VCaP (cell line): Measurements from ENCODE around the gene CLDN22.

Experiments used
- H3K27ac ChIP-seq: fragments of 450-650 bp; 2 replicates; pipeline ENCODE4 v1.5.1; 2017
- TF ChIP-seq, protein P1 (sequence below): fragments of 450-650 bp; conservative IDR thresholded peaks from 2 replicates; pipeline ENCODE4 v1.5.1; 2017; ENCODE audit warnings: mild to moderate bottlenecking, moderate library complexity

Gene CLDN22

DNA sequence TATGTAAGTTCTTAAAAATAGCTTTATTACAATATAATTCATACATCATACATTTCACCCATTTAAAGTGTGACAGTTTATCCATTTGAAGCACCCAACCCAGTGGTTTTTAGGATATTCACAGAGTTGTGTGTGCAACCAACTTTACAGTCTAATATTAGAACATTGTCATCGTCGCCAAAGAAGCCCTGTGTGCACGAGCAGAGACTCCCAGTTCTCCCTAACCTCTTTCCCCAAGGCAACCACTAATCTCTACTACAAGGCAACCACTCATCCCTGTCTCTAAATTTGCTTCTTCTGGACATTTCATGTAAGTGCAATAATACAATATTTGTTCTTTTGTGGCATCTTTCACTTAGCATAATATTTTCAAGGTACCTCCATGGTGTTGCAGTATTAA is 47.7 kb downstream of the CLDN22 start:
- H3K27ac ChIP-seq: no peak overlapping the region
- TF ChIP-seq, protein P1, sequence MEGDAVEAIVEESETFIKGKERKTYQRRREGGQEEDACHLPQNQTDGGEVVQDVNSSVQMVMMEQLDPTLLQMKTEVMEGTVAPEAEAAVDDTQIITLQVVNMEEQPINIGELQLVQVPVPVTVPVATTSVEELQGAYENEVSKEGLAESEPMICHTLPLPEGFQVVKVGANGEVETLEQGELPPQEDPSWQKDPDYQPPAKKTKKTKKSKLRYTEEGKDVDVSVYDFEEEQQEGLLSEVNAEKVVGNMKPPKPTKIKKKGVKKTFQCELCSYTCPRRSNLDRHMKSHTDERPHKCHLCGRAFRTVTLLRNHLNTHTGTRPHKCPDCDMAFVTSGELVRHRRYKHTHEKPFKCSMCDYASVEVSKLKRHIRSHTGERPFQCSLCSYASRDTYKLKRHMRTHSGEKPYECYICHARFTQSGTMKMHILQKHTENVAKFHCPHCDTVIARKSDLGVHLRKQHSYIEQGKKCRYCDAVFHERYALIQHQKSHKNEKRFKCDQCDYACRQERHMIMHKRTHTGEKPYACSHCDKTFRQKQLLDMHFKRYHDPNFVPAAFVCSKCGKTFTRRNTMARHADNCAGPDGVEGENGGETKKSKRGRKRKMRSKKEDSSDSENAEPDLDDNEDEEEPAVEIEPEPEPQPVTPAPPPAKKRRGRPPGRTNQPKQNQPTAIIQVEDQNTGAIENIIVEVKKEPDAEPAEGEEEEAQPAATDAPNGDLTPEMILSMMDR: no peak

DNA sequence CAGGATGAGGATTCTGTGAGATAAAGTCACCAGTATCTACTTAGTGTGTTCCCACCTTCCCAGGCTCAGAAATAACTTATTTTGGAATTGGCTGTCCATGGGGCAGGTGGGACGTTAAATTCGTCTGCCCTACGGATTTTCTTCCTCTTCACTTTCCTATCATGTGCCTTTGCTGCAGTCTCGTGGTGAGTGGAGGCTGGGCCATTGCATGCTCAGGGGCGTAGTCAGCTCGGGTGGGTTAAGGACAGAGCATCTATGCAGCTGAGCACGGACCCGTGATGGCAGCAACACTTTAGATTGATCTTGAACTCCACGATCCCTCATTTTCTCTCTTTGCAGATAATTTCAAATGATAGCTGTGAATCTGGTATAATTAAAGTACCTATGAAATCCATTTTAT is 51.5 kb downstream of the CLDN22 start:
- TF ChIP-seq, protein P1: no peak
- H3K27ac ChIP-seq: no peak overlapping the region
